Activated naive CD4-positive, alpha-beta T cell (primary cell): ENCODE measurements around the gene CCL14.
"Not testable (repeated sequence)": the region's sequence is repeated elsewhere in the genome, so short reads cannot be mapped to it uniquely, and the experiment has no call there.

Source experiments
- DNase-seq, 4 experiments: peaks; one replicate each; lab custom pipeline; 2025; lab: John Stamatoyannopoulos, UW

The CCL14 gene

GRCh38 chr17:35986643-35987042 lies at the start of gene CCL14:
Gene CCL14, minus strand, starts transcription at chr17:35986729. Its CDS starts 80 bp downstream, at chr17:35986649.
- no peak for DNase-seq

- DNase-seq, result no peak
Observed at GRCh38 chr17:36036235-36036634, 49.7 kb upstream of the CCL14 start.

DNA sequence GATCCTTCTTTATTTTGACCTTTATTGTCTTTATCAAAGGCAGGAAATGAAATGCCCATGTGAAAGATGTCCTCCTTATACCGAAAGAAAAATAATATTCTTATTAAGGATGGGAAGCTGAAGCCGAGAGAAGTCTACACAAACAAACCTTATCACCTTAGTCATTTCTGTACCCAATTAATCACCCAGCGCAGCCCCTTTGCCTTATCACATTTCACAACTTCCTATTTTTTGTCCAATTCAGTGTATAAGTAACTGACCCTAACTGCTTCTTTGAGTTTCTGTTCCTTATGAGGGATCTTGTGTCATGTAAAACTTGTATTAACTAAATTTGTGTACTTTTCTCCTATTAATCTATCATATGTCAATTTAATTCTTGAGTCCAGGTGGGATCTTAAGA lies 47.6 kb upstream of the CCL14 start:
- DNase-seq, result no peak

- DNase-seq, result no peak
Observed at GRCh38 chr17:36030956-36031355, 44.4 kb upstream of the CCL14 start.

DNA sequence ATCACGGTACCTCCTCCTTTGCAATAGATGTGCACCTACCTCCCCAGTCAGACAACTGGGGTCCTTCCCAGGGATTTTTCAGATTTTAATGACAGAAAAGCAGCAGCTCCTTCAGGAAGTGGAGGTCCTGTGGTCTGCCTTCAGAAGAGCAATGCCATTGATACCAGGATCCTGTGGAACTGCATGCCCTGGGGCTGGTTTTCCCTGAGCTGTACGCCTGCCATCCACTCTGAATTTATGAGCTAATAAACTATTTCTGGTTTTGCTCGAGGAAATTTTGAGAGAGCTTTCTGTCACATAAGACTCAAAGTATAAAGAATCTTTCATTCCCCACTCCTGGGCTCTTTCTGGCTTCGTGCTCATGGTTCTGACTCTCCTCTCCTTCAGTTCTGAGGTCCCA lies 41.2 kb upstream of the CCL14 start:
- DNase-seq, result no peak

DNA sequence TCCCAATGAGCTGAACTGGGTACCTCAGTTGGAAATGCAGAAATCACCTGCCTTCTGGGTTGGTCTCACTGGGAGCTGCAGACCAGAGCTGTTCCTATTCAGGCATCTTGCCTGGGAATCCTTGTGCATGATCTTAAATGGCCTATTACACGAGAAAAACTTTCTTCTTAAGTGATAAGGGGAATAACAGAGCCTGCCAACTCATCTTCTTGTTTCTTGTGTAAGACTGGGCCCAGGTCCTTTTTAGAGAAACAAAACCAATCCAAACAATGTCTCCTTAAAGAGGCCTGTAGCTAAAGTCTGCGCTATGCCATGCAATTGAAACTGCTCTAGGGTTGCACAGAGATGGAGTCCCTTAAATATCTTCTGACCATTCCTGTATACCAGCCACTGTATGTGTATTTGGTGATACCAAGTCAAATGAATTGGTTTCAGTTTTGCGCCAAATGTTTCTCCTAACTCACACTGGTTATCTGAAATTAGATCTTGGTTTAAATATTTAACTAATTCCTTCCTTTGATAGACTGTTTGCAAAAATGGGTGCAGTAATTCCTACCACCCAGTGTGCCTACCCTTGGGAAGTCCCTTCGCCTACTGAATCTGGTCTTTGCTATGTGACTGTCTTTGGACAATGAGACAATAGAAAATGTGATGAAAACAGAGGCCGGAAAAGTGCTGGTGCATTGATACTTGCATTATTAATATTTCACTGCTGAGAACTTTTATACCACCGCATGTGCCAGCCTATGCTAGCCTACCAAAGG lies 37.8 kb upstream of the CCL14 start:
- DNase-seq, result no peak

- no peak for DNase-seq
Observed at GRCh38 chr17:36019423-36019822, 32.9 kb upstream of the CCL14 start.

DNA sequence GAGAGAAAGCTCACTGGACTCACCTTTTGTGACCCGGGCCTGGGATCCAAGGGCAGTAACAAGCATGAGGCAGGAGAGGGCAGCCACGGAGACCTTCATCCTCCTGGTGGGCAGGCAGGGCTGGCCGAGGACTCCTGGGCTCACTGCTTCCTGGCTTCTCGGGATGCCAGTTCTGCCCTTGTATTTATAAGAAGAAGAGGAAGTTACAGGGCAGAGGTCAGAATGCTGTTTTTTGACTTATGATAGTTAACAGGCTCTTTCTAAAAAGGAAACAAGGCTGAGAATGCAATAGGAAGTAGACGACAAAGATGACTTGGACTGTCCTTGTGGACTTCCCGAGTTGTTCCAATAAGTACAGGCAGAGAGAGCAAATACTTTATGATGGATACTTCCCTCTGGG lies 31.3 kb upstream of the CCL14 start, which contains the start of gene CCL23:
TSS of gene CCL23 (minus strand) at position 174 of the 400 bp plus-strand sequence. CDS start at position 99, 75 bp downstream.
- DNase-seq, result no peak

GRCh38 chr17:36016555-36016954 lies 30.0 kb upstream of the CCL14 start:
- DNase-seq, result no peak

- DNase-seq, result not testable (repeated sequence)
Observed at GRCh38 chr17:36015895-36016294, 29.4 kb upstream of the CCL14 start.

GRCh38 chr17:36014946-36015345 lies 28.4 kb upstream of the CCL14 start:
- DNase-seq, result no peak

GRCh38 chr17:36011201-36011600 lies 24.7 kb upstream of the CCL14 start:
- no peak for DNase-seq

GRCh38 chr17:36008998-36009665 lies 22.6 kb upstream of the CCL14 start:
- no peak for DNase-seq

DNA sequence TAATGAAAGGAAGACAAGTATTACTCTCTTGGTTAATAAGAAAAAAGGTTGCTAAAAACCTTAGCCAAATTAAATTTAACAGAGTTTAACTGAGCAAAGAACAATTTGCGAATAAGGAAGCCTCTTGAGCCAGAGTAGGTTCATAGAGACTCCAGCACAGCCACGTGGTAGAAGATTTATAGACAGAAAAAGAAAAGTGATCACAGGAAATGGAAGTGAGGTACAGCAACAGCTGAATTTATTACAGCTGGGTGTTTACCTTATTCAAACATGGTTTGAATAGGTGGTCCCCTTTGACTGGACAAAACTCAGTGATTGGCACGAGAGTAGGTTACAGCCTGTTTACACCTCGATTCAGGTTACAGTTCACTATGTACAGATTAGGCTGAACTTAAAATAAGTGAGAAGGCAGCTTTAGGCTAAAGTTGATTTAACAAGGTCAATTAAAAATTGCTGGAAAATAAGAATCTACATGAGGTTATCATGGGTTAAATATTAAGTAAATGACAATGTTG lies 18.1 kb upstream of the CCL14 start:
- no peak for DNase-seq

GRCh38 chr17:36002631-36003030 lies 16.1 kb upstream of the CCL14 start:
- DNase-seq, result no peak

GRCh38 chr17:36001862-36002603 lies 15.5 kb upstream of the CCL14 start:
- no peak for DNase-seq

DNA sequence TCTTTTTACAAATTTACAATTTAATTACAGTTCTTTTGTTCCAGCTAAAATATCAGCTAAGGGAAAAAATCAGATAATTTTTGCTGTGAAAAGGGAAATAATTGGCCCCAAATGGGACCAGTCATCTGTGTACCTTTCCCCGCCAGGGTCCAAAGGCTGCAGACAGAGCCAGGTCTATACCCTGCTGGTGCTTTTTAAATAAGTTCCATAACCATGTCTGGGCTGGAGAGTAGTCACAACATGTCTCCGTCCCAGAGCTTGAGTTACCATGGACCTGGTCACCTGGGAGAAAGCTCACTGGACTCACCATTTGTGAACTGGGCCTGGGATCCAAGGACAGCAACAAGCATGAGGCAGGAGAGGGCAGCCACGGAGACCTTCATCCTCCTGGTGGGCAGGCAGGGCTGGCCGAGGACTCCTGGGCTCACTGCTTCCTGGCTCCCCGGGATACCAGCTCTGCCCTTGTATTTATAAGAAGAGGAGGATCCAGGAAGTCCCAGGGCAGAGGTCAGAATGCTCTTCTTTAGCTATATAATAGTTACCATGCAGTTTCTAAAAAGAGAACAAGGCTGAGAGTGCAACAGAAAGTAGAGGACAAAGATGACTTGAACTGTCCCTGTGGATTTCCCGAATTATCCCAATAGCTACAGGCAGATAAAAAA lies 14.7 kb upstream of the CCL14 start, which contains the start of gene CCL15:
TSS of gene CCL15 (minus strand) at position 444 of the 662 bp plus-strand sequence. CDS start at position 383, 61 bp downstream.
- DNase-seq, result no peak

DNA sequence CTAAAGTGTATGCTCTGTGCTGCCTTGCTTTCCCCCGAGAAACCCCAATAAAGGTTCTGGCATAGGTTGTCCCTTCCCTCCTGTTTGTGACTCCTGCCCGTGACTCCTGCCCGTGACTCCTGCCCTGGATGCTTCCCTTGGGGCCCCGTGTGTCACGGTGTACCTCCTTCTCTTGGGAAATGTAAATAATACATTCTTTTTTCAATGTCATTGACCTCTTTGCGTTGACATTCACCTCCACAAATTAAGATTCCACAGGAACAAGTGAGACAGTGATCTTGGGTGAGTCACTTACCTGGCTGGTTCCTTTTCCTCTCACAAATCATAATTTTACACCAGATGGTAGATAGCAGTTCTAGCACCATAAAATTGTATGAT lies 14.2 kb upstream of the CCL14 start:
- DNase-seq, result no peak

DNA sequence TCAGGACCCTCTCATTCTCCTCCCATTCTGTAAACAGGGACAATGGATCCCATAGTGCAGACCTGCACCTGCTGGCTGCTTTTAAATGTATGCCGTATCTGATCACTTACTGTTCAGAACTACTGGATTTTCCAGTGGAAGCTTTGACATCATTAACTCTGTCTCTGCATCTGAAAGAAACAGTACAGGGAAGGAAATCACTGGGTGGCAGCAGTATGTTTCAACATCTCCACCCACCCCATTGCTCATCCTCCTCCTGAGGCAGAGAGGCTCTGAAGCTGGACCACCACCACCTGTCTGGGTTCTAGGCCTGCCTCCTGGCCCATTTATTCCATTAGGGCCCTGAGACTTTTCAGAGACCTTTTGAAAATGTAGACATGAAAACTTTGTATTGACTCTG lies 12.2 kb upstream of the CCL14 start:
- DNase-seq, result no peak

DNA sequence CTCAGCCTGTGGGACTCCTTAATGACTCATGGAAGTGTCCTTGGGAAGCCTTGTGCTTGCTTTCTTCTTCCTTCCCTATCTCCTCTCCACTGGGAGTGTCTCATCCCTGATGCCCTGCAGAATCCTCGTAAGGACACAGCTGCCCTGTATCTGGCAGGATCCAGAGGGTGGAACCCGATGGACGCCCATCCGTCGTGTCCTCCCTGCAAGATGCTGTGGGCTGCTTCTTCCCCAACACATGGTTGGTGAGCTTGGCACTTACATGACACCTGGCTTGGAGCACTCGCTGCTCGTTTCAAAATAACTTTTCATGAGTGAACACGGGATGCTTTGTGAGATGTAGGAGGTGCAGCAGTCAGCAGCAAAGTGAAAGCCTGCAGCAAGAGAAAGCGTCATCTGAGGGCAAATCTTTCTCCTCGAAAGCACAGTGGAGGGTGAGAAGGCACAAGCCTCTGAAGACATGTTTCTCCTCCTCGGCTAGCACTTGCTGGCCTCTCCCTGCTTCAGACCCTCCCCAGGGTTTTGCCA lies 11.6 kb upstream of the CCL14 start:
- no peak for DNase-seq

DNA sequence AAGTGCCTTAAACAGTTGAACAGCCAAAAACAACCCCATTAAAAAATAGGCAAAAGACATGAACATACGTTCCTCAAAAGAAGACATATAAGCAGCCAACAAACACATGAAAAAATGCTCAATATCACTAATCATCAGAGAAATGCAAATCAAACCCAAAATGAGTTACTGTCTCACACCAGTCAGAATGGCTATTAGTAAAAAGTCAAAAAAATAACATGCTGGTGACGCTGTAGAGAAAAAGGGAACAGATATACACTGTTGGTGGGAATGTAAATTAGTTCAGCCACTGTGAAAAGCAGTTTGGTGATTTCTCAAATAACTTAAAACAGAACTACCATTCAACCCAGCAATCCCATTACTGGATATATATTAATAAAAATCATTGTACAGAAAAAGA lies 8.8 kb upstream of the CCL14 start:
- DNase-seq, result not testable (repeated sequence)

DNA sequence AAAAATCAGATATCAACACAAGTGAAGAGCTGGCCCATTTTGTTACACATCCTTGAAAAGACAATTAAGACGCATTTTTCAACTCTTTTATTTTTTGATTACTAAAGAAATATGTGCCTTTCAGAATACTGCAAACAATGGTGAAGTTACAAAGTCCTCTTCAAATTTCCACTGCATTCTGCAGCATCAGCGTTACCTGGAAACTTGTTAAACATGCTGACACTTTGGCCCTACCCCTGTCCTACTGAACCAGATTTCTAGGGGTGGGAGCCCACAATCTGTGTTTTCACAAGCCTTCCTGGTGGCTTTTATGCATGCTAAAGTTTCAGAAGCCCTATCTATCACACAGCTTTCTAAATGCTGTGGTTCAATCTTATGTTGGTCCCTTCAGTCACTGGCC lies 4.5 kb upstream of the CCL14 start:
- DNase-seq, result no peak
